Measurements from ENCODE around the gene ATP2B2. TPM values are rescaled to one million over a fixed set of nuclear protein-coding genes. Genes with fewer than 3 reads are reported as not detected.

Gene ATP2B2
- total and polyA plus RNA-seq, 2 of the 8 experiments (the other 6 are each of a cell fraction or from before 2014, with no cell fraction given), result 0.14 to 1.2 TPM

DNA sequence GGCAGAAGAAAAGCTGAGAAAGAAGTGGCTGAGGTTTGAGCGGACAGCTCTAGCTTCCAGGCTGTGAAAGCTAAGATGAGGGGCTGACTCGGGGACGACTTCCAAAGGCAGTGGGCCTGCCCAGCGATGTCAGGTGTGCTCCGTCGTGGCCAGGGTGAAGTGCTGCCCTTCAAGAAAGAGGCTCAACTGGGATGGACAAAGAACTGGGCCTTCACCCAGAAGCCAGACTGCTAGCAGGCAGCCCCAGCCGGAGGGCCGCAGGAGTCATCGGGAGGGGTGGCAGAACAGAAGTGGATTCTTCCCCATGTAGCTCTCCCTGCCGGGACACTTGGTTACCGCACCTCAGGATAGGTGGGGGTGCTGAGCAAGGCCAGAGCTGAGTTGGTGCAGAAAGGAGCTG is 171.3 kb downstream of the ATP2B2 start (continued):
- no peak for TF ChIP-seq SRF (IDR thresholded peaks at IDR 0.05; ENCODE audit: low read depth, low read length)
- TF ChIP-seq CBX5 (IDR thresholded peaks at IDR 0.05; ENCODE audit: low read depth, low read length), result no peak
- TF ChIP-seq HDAC2 (IDR thresholded peaks at IDR 0.05; ENCODE audit: borderline replicate concordance in 1 of 2, low read depth in 2 of 2, low read length in 2 of 2), result no peak
- no peak for TF ChIP-seq JUND (IDR thresholded peaks at IDR 0.05; ENCODE audit: low read length)

All from H1 (cell line).